K562 treated with DMSO at 1 percent for 24 hours (cell line): ENCODE results near the gene GPBAR1. TPM values are rescaled to one million over a fixed set of nuclear protein-coding genes. Genes with fewer than 3 reads are reported as not detected.

ENCODE experiments used
- total RNA-seq: library from RNA; unstranded; fragments of 300-600 nt; gene quantifications from 2 replicates; pipeline ENCODE4 v1.2.3, GENCODE V29; 2022; ENCODE audit warnings: low read depth; ENCODE audit not compliant: insufficient read depth

GPBAR1 gene, protein sequence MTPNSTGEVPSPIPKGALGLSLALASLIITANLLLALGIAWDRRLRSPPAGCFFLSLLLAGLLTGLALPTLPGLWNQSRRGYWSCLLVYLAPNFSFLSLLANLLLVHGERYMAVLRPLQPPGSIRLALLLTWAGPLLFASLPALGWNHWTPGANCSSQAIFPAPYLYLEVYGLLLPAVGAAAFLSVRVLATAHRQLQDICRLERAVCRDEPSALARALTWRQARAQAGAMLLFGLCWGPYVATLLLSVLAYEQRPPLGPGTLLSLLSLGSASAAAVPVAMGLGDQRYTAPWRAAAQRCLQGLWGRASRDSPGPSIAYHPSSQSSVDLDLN
- not detected in 2 replicates for total RNA-seq

DNA sequence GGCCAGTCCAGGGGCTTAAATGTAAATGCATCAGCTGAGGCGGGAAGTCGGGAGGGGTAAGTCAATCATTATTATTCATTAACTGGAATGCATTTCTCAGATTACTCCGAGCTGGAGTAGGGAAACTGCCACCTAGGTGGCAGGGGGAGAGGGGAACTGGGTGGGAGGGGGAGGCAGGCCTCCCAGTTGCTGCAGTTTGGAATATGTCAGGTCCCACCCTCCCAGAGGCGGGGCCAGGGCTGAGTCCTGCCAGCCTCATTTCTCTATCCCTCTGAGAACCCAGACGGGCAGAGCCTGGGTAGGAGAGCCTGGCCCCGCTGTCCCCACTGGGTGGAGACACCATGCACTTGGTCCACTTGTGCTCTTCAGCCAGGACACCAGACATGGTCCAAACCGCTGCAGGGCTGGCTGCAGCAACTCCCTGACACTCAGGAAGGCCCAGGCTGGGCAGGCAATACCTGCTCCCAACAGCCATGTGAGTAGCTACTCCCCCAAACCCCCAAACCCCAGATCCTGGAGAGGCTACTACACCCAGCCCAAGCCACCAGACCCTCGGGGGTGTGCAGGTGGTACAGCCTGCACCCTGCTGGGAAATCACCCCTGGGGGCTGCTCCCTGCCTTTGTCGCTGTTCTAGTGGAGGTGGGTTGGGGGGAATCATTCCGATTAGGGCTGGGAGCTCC lies at the start of gene GPBAR1:
GPBAR1 (plus strand) TSS at position 274 of the 681 bp plus-strand sequence. CDS start 1,710 bp downstream, outside the sequence.

GRCh38 chr2:218216674-218217359 lies 44.0 kb upstream of the GPBAR1 start, which contains the start of gene ARPC2:
ARPC2 (plus strand) TSS chr2:218217189; CDS start chr2:218217471, 282 bp downstream.

DNA sequence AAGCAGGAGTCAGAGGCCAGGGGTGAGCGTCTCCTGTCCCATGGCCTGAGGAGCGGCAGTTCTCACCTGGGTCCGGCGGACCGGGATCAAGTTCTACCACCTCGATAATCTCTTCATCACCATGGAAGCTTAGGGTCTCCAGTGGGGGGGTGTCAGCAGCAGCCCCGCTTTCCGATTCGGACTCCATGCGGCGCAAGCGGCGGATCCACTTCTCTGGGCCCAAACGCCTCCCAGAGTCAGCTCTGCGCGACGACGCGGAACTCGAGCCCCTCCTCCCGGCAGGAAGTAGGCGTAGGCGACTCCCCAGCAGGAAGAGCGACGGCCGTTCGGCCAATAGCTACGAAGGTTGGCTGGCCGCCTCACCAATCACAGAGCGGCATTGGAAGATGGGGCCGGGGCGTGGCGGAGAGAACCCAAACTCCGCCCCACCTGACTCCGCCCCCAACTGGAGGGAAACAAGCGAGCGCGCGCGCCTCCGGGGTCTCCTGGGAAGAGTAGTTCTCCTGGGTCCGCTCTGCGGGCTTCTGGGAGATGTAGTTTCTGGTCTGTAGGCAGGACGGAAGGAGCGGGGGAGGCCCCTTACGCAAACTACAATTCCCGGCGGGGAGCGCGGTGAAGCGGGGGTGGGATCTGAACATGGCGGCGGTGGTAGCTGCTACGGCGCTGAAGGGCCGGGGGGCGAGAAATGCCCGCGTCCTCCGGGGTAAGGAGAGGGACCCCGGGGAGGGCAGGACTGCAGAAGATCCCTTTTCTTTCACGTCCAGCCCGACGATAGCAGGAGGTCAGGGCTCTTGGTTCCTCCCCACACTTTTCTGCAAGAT lies 9.3 kb downstream of the GPBAR1 start, which contains the start of the genes AAMP and PNKD:
AAMP (minus strand) TSS at position 238 of the 821 bp plus-strand sequence; CDS start at position 187, 51 bp downstream.
PNKD (plus strand) TSS at position 620 of the 821 bp plus-strand sequence; CDS start at position 637, 17 bp downstream.

DNA sequence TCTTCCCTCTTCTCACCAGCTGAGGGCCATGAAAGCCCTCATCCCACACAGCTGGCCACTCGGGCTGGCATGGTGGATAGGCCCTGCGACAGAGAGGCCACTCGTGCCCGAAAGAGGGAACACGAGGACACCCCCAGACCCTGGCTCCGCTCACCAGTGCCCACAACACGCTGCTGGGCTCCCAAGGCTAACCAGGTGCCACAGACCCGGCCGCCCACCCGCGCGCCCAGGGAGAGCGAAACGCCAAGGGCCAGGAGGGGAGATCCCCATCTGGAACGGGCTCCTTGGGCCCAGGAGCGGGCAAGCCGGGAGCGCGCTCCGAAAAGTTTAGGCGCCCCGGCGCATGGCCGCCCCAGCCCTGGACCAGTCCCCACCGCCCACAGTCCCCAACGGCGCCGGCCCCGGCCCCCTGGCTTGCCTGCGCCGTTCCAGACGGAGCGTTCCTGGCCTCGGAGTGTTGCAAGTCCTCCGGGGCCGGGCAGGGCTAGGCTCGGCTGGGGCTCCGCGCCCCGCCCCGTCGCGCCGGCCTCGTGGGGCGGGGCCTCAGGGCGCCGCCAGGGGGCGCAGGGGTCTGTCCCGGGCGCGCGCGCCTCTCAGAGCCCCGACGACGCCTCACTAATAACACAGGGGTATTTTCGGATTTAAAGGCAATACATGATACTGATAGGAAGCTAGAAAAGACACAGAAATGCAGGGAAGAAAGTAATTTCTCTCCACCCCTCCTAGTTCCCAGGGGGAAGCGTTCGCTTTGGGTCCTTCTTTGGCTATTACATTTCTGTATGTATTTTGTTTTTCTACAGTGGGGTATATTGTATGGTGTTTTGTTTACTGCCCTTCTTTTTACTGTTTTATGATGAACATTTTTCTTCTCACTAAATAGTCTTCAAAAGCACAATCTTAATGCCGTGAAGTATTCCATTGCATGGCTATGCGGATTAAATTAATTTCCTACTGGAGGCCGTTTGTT lies 31.5 kb downstream of the GPBAR1 start, which contains the start of gene TMBIM1:
TMBIM1 (minus strand) TSS at position 456 of the 967 bp plus-strand sequence. CDS start 10,362 bp downstream, outside the sequence.

Other genes starting within 250 kb of the GPBAR1 start
- gene RUFY4, start 191.8 kb upstream of the GPBAR1 start, total RNA-seq: not detected in 2 replicates
- not detected in 2 replicates for gene CXCR2, start 135.0 kb upstream of the GPBAR1 start, total RNA-seq
- gene CXCR1, start 94.1 kb upstream of the GPBAR1 start, total RNA-seq: not detected in 2 replicates
- 111 and 117 TPM in 2 replicates for gene ARPC2, start 43.8 kb upstream of the GPBAR1 start, total RNA-seq
- gene AAMP, start 9.1 kb downstream of the GPBAR1 start, total RNA-seq: 110 and 123 TPM in 2 replicates
- 60.3 and 68.4 TPM in 2 replicates for gene PNKD, start 9.5 kb downstream of the GPBAR1 start, total RNA-seq
- gene TMBIM1, start 31.5 kb downstream of the GPBAR1 start, total RNA-seq: 71.0 and 71.6 TPM in 2 replicates
- gene CATIP, start 95.8 kb downstream of the GPBAR1 start, total RNA-seq: 0.80 TPM in 1 of 2 replicates, not detected in the other
- gene SLC11A1, start 121.3 kb downstream of the GPBAR1 start, total RNA-seq: 0.61 and 0.80 TPM in 2 replicates
- 79.9 and 82.8 TPM in 2 replicates for gene CTDSP1, start 138.9 kb downstream of the GPBAR1 start, total RNA-seq
- 0.46 and 0.63 TPM in 2 replicates for gene VIL1, start 158.1 kb downstream of the GPBAR1 start, total RNA-seq